Natural killer cell treated with Interleukin-12 subunit alpha and Interleukin-12 subunit beta and Interleukin-15 and Interleukin-18, amount 100 ng/mL, for 72 hours (primary cell): Measurements from ENCODE around the gene SEPTIN5. TPM values are rescaled to one million over a fixed set of nuclear protein-coding genes. Genes with fewer than 3 reads are reported as not detected.
A peak's percentile ranks its signal among the peaks of the same experiment; 100 is the strongest.

Experiments
- ATAC-seq, 2 donors: fragments of 150-1000 bp; cut with Tn5 transposase in 1 of 2; sonication (Bioruptor Pico), chemical (Tn5 transposase) in 1 of 2; 2 replicates each; pipeline ENCODE4 v1.10.0; 2021
- DNase-seq: peaks from one replicate; pipeline ENCODE4 v3.0.0; 2022; ENCODE audit warnings: low spot score
- H3K27ac Mint-ChIP-seq, 2 donors: 1 replicate in 1 of 2; 2 replicates in 1 of 2; pipeline ENCODE4 v1.8.0; 2022; ENCODE audit warnings: mixed read lengths in 2 of 2, mild to moderate bottlenecking in 1 of 2, moderate library complexity in 1 of 2
- H3K27me3 Mint-ChIP-seq, 2 donors: 1 replicate in 1 of 2; 2 replicates in 1 of 2; pipeline ENCODE4 v1.8.0; 2022; ENCODE audit warnings: mixed read lengths in 2 of 2
- H3K36me3 Mint-ChIP-seq: one replicate; pipeline ENCODE4 v1.8.0; 2022; ENCODE audit warnings: mixed read lengths
- H3K4me1 Mint-ChIP-seq, 2 donors: 1 replicate in 1 of 2; 2 replicates in 1 of 2; pipeline ENCODE4 v1.8.0; 2022; ENCODE audit warnings: low read depth in 2 of 2, mixed read lengths in 2 of 2, mild to moderate bottlenecking in 1 of 2
- H3K4me3 Mint-ChIP-seq: one replicate; pipeline ENCODE4 v1.8.0; 2022; ENCODE audit warnings: mixed read lengths
- H3K9me3 Mint-ChIP-seq: 2 replicates; pipeline ENCODE4 v1.8.0; 2022; ENCODE audit warnings: mixed read lengths
- total RNA-seq, 2 donors: library from RNA; stranded (reverse); gene quantifications; one replicate each; pipeline ENCODE4 v1.2.3, GENCODE V29; 2022

The SEPTIN5 gene
- total RNA-seq = not detected

GRCh38 chr22:19714312-19715187 is at the start of gene SEPTIN5:
Gene SEPTIN5 (plus strand): TSS chr22:19714503. CDS start chr22:19714589, 86 bp downstream.
- H3K27me3 Mint-ChIP-seq = peaks cover 11 to 16% of the 10 kb centered on the region in 2 donors
- no peak within 1 kb of the TSS for H3K27ac Mint-ChIP-seq
- ATAC-seq = no peak
- H3K4me3 Mint-ChIP-seq = peak within 1 kb of the TSS; percentile 45
- peak; percentile 60 for DNase-seq
- no peaks in the 10 kb centered on the region for H3K9me3 Mint-ChIP-seq
- H3K4me1 Mint-ChIP-seq = peaks cover 0 to 7% of the 10 kb centered on the region in 2 donors
- no peaks in the 10 kb centered on the region for H3K36me3 Mint-ChIP-seq

DNA sequence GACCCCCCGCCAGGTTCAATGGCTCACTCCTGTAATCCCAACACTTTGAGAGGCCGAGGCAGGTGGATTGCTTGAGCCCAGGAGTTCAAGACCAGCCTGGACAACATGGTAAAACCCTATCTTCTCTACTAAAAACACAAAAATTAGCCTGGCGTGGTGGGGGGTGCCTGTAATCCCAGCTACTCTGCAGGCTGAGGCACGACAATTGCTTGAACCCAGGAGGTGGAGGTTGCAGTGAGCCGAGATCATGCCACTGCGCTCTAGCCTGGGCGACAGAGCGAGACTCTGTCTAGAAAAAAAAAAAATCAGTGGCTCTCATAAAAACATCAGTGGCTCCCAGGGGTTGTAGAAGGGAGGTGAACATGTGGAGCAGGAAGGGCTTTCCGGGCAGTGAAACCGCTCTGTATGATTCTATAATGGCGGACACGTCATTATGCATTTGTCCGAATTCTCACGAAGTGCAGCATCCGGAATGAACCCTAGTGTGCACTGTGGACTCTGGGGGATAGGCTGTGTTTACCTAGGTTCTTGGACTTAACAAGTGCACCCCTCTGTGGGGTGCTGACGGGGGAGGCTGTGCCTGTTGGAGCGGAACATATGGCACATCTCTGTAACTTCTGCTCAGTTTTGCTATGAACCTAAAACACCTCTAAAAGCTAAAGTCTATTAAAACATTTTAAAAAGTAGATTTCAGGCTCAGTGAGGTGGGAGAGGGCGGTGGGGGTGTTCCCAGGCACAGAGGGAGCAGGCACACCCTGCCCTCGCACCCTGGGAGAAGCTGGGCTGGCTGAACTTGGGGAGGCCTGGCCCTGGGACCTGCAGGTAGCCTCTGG is 49.1 kb upstream of the SEPTIN5 start:
- H3K9me3 Mint-ChIP-seq = no peaks in the 10 kb centered on the region
- H3K27ac Mint-ChIP-seq = no peak overlapping the region
- H3K4me3 Mint-ChIP-seq = no peak overlapping the region
- H3K36me3 Mint-ChIP-seq = no peaks in the 10 kb centered on the region
- peaks cover 4 to 8% of the 10 kb centered on the region in 2 donors for H3K27me3 Mint-ChIP-seq
- no peak for ATAC-seq
- no peaks in the 10 kb centered on the region for H3K4me1 Mint-ChIP-seq
- DNase-seq = no peak

GRCh38 chr22:19665784-19666672 is 48.3 kb upstream of the SEPTIN5 start:
- H3K9me3 Mint-ChIP-seq = no peaks in the 10 kb centered on the region
- no peaks in the 10 kb centered on the region for H3K36me3 Mint-ChIP-seq
- H3K4me3 Mint-ChIP-seq = no peak overlapping the region
- no peak overlapping the region for H3K27ac Mint-ChIP-seq
- H3K4me1 Mint-ChIP-seq = no peaks in the 10 kb centered on the region
- DNase-seq (no peak), ATAC-seq (no peak)
- peaks cover 7 to 8% of the 10 kb centered on the region in 2 donors for H3K27me3 Mint-ChIP-seq

- no peak for ATAC-seq
- H3K9me3 Mint-ChIP-seq = no peaks in the 10 kb centered on the region
- no peak for DNase-seq
- H3K27me3 Mint-ChIP-seq = peaks cover 7 to 8% of the 10 kb centered on the region in 2 donors
- no peaks in the 10 kb centered on the region for H3K4me1 Mint-ChIP-seq
- H3K27ac Mint-ChIP-seq = no peak overlapping the region
- H3K36me3 Mint-ChIP-seq = no peaks in the 10 kb centered on the region
- H3K4me3 Mint-ChIP-seq = no peak overlapping the region
These were observed 47.4 kb upstream of the SEPTIN5 start for GRCh38 chr22:19666673-19667593.

- no peaks in the 10 kb centered on the region for H3K36me3 Mint-ChIP-seq
- H3K27me3 Mint-ChIP-seq = peaks cover 7 to 8% of the 10 kb centered on the region in 2 donors
- H3K4me3 Mint-ChIP-seq = no peak overlapping the region
- H3K4me1 Mint-ChIP-seq = no peaks in the 10 kb centered on the region
- ATAC-seq (no peak), DNase-seq (no peak)
- H3K9me3 Mint-ChIP-seq = no peaks in the 10 kb centered on the region
- no peak overlapping the region for H3K27ac Mint-ChIP-seq
These were observed 46.2 kb upstream of the SEPTIN5 start for GRCh38 chr22:19667872-19668740.

DNA sequence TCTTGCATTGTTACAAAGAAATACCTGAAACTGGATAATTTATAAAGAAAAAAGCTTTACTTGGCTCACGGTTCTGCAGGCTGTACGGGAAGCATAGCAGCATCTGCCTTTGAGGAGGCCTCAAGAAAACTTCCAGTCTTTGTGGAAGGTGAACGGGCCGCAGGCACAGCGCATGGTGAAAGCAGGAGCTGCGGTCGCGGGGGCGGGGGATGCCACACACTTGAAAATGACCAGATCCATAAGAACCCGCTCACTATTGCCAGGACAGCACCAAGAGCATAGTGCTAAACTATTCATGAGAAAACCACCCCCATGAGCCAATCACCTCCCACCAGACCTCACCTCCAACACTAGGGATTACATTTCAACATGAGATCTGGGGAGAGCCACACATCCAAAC is 45.6 kb upstream of the SEPTIN5 start:
- Mint-ChIP-seq H3K36me3 (no peaks in the 10 kb centered on the region), H3K27ac (no peak overlapping the region), H3K4me1 (no peaks in the 10 kb centered on the region), H3K9me3 (no peaks in the 10 kb centered on the region), H3K27me3 (peaks cover 7 to 8% of the 10 kb centered on the region in 2 donors), H3K4me3 (no peak overlapping the region)
- DNase-seq (no peak), ATAC-seq (no peak)

DNA sequence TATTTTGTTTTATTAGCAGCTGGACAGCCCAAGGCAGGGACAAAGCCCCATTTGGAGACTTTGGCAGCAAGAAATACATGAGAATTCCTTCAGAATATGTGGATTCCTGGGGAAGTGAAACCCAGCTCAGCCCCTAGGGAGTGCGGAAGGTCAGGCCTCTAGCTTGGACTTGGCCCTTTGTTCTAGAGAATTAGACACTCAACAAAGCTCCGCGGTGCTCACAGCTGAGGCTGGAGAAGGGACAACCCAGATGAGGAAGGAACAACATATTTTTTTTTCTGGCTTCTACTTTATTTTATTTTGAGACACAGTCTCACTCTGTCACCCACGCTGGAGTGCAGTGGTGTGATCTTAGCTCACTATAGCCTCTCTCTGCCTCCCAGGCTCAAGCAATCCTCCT is 44.7 kb upstream of the SEPTIN5 start:
- no peaks in the 10 kb centered on the region for H3K36me3 Mint-ChIP-seq
- H3K4me3 Mint-ChIP-seq = no peak overlapping the region
- no peaks in the 10 kb centered on the region for H3K9me3 Mint-ChIP-seq
- no peak for DNase-seq
- ATAC-seq = no peak
- peaks cover 7 to 12% of the 10 kb centered on the region in 2 donors for H3K27me3 Mint-ChIP-seq
- no peaks in the 10 kb centered on the region for H3K4me1 Mint-ChIP-seq
- no peak overlapping the region for H3K27ac Mint-ChIP-seq

DNA sequence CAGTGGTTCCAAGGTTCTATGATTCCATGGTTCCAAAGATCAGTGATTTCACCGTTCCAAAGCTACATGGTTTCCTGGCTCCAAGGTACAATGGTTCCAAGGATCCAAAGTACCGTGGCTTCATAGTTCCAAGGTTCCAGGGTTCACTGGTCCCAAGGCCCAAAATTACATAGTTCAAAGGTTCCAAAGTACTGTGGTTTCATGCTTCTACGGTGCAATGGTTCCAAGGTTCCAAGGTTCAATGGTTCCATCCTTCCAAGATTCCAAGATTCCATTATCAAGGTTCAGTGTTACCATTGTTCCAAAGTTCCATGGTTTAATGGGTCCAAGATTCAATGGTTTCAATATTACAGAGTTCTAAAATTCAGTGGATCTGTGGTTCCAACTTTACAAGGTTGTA is 43.0 kb upstream of the SEPTIN5 start:
- Mint-ChIP-seq H3K27ac (no peak overlapping the region), H3K27me3 (peaks cover 12 to 19% of the 10 kb centered on the region in 2 donors), H3K4me3 (no peak overlapping the region), H3K4me1 (no peaks in the 10 kb centered on the region), H3K9me3 (no peaks in the 10 kb centered on the region), H3K36me3 (no peaks in the 10 kb centered on the region)
- DNase-seq = no peak
- ATAC-seq = no peak

DNA sequence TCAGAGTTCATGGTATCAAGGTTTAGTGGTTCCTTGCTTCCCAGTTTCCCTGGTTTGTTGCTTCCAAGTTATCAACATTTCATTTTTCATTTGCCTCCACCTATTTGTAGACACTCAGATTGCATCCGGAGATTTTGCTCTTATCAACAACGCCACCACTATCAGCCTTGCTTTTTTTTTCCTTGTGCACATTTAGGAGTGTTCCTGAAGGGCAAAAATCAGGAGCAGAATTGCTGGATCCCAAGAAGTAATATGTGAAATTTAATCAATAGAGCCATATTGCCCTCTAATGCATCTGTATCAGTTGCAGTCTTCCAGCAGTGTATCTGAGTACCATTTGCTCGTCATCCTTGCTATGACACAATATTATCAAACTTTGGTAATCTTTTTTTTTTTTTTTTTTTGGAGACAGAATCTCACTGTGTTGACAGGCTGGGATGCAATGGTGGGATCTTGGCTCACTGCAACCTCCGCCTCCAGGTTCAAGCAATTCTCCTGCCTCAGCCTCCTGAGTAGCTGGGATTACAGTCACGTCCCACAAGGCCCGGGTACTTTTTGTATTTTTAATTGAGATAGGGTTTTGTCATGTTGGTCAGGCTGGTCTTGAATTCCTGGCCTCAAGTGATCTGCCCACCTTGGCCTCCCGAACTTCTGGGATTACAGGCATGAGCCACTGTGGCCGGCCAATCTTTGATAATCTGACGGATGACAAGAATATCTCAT is 42.1 kb upstream of the SEPTIN5 start:
- ATAC-seq = no peak
- no peak for DNase-seq
- Mint-ChIP-seq H3K4me3 (no peak overlapping the region), H3K27ac (no peak overlapping the region), H3K36me3 (no peaks in the 10 kb centered on the region), H3K9me3 (no peaks in the 10 kb centered on the region), H3K27me3 (peaks cover 11 to 14% of the 10 kb centered on the region in 2 donors), H3K4me1 (no peaks in the 10 kb centered on the region)

- Mint-ChIP-seq H3K36me3 (no peaks in the 10 kb centered on the region), H3K4me3 (no peak overlapping the region), H3K4me1 (no peaks in the 10 kb centered on the region), H3K27me3 (peaks cover 11 to 17% of the 10 kb centered on the region in 2 donors), H3K9me3 (no peaks in the 10 kb centered on the region), H3K27ac (no peak overlapping the region)
- ATAC-seq (no peak), DNase-seq (no peak)
These were observed 40.6 kb upstream of the SEPTIN5 start for GRCh38 chr22:19673660-19674059.

DNA sequence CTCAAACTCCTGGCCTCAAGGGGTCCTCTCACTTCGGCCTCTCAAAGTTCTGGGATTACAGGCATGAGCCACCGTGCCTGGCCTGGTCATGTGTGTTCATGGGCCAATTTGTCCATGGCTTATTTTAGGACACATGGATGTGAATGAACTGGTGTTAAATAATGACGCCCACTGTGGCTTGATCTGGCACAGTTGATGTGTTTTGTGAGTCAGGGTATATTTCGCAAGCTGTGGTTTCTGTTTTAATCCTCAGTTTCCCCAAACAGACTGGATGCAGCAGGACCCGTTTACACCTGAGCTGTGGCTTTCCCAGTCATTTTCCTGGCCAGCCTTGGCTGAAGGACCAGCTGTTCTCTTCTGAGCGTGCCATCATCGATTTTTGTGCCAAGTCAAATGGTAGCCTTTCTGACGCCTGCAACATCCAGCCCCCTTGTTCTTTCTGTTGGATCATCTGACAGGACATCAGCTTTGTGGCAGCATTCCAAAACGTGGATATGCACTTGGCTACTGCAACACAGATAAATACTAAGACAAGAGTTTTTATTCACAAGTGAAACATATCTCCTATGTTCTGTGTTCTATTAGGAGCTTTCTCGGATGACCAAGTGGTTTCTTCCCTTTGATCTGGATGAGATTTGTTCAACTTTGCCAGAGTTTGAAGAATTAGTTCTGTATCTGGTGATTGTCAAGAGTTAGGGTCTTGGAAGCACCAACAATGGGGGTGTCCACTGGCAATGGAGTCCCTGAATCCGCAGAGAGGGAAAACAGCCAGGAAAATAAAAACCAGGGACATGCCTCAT is 40.0 kb upstream of the SEPTIN5 start:
- Mint-ChIP-seq H3K36me3 (no peaks in the 10 kb centered on the region), H3K27ac (no peak overlapping the region), H3K27me3 (peaks cover 11 to 17% of the 10 kb centered on the region in 2 donors), H3K4me3 (no peak overlapping the region), H3K9me3 (no peaks in the 10 kb centered on the region), H3K4me1 (no peaks in the 10 kb centered on the region)
- DNase-seq (no peak), ATAC-seq (no peak)
